Vagina (tissue), 2 donors: Measurements from ENCODE around the gene DPPA2. TPM values are rescaled to one million over a fixed set of nuclear protein-coding genes. Genes with fewer than 3 reads are reported as not detected.

Experiments used
- DNase-seq, 2 donors: peaks; one replicate each; pipeline ENCODE4 v3.0.0-alpha.2; 2017; ENCODE audit errors: extremely low spot score in 2 of 2
- H3K27ac ChIP-seq: fragments of 200-600 bp; sonication (generic); one replicate; pipeline ENCODE4 v1.5.1; 2019
- H3K27me3 ChIP-seq: fragments of 200-600 bp; sonication (generic); one replicate; pipeline ENCODE4 v1.5.1; 2019
- H3K36me3 ChIP-seq, 2 donors: fragments of 200-600 bp; sonication (generic); one replicate each; pipeline ENCODE4 v1.5.1; 2017 to 2019
- H3K4me1 ChIP-seq: fragments of 200-600 bp; sonication (generic); one replicate; pipeline ENCODE4 v1.5.1; 2019
- H3K4me3 ChIP-seq, 2 donors: fragments of 200-600 bp; sonication (generic); 1 replicate in 1 of 2; 2 replicates in 1 of 2; pipeline ENCODE4 v1.5.1; 2016 to 2019
- H3K9me3 ChIP-seq: fragments of 200-600 bp; sonication (generic); one replicate; pipeline ENCODE4 v1.5.1; 2019
- CTCF ChIP-seq, 3 experiments: fragments of 450-650 bp in 2 of 3; fragments of 200-600 bp in 1 of 3; sonication (generic) in 1 of 3; IDR thresholded peaks; one replicate each; pipeline ENCODE4 v1.5.1; 2017 to 2019; ENCODE audit warnings: antibody characterized with exemption in 3 of 3, mild to moderate bottlenecking in 2 of 3, moderate library complexity in 2 of 3
- POLR2A ChIP-seq, 2 donors: fragments of 450-650 bp; IDR thresholded peaks; one replicate each; pipeline ENCODE4 v1.6.1; 2017; ENCODE audit warnings: antibody characterized with exemption in 2 of 2, mild to moderate bottlenecking in 2 of 2, moderate library complexity in 2 of 2
- POLR2AphosphoS5 ChIP-seq, 2 donors: sonication (generic); formaldehyde crosslinking; IDR thresholded peaks; one replicate each; pipeline ENCODE4 v1.9.0; 2017; ENCODE audit warnings: antibody characterized with exemption in 2 of 2, mild to moderate bottlenecking in 2 of 2, low read depth in 1 of 2; ENCODE audit not compliant: insufficient read depth in 1 of 2
- intact Hi-C: fragments of 100-400 bp; cut with DNase I; formaldehyde crosslinking; loops from one replicate; pipeline ENCODE4 v1.15.1; 2023
- total RNA-seq: library from RNA; depleted of rRNA; stranded (reverse); fragments of >200 nt; gene quantifications from one replicate; pipeline ENCODE4 v1.2.3, GENCODE V29; 2016

The DPPA2 gene
- total RNA-seq, 1 donor from 2014 or later, result not detected

GRCh38 chr3:109328202-109328601, 11.9 kb upstream of the DPPA2 start:
- TF ChIP-seq POLR2AphosphoS5 (IDR thresholded peaks at IDR 0.05; ENCODE audit: insufficient read depth in 1 of 2, low read depth in 1 of 2) (no peak), CTCF (IDR thresholded peaks at IDR 0.05) (no peak), POLR2A (IDR thresholded peaks at IDR 0.05) (no peak)
- Histone ChIP-seq H3K4me3 (no peak overlapping the region), H3K27me3 (no peaks in the 10 kb centered on the region), H3K9me3 (no peaks in the 10 kb centered on the region), H3K27ac (no peak overlapping the region), H3K36me3 (no peaks in the 10 kb centered on the region), H3K4me1 (no peaks in the 10 kb centered on the region)
- no peak for DNase-seq
- intact Hi-C loops, result no loop called here

- TF ChIP-seq POLR2A (IDR thresholded peaks at IDR 0.05) (no peak), CTCF (IDR thresholded peaks at IDR 0.05) (no peak), POLR2AphosphoS5 (IDR thresholded peaks at IDR 0.05; ENCODE audit: insufficient read depth in 1 of 2, low read depth in 1 of 2) (no peak)
- intact Hi-C loops, result no loop called here
Measured at GRCh38 chr3:109325657-109326056, 9.3 kb upstream of the DPPA2 start.

GRCh38 chr3:109325109-109325508, 8.8 kb upstream of the DPPA2 start:
- Histone ChIP-seq H3K9me3 (no peaks in the 10 kb centered on the region), H3K27me3 (no peaks in the 10 kb centered on the region), H3K27ac (no peak overlapping the region), H3K4me1 (no peaks in the 10 kb centered on the region), H3K4me3 (no peak overlapping the region), H3K36me3 (no peaks in the 10 kb centered on the region)
- no peak for TF ChIP-seq POLR2A (IDR thresholded peaks at IDR 0.05)
- TF ChIP-seq CTCF (IDR thresholded peaks at IDR 0.05), result no peak
- no peak for TF ChIP-seq POLR2AphosphoS5 (IDR thresholded peaks at IDR 0.05; ENCODE audit: insufficient read depth in 1 of 2, low read depth in 1 of 2)
- DNase-seq, result no peak
- intact Hi-C loops, result no loop called here

More at GRCh38 chr3:109325657-109326056, 9.3 kb upstream of the DPPA2 start:
- Histone ChIP-seq H3K27me3 (no peaks in the 10 kb centered on the region), H3K36me3 (no peaks in the 10 kb centered on the region), H3K4me3 (no peak overlapping the region), H3K27ac (no peak overlapping the region), H3K4me1 (no peaks in the 10 kb centered on the region), H3K9me3 (no peaks in the 10 kb centered on the region)
- DNase-seq, result no peak

GRCh38 chr3:109313061-109313460, 3.3 kb downstream of the DPPA2 start:
- Histone ChIP-seq H3K36me3 (no peaks in the 10 kb centered on the region), H3K4me3 (no peak overlapping the region), H3K27ac (no peak overlapping the region), H3K27me3 (no peaks in the 10 kb centered on the region), H3K4me1 (no peaks in the 10 kb centered on the region), H3K9me3 (no peaks in the 10 kb centered on the region)
- DNase-seq, result no peak
- intact Hi-C loops, result no loop called here
- no peak for TF ChIP-seq CTCF (IDR thresholded peaks at IDR 0.05)
- TF ChIP-seq POLR2AphosphoS5 (IDR thresholded peaks at IDR 0.05; ENCODE audit: insufficient read depth in 1 of 2, low read depth in 1 of 2), result no peak
- TF ChIP-seq POLR2A (IDR thresholded peaks at IDR 0.05), result no peak

GRCh38 chr3:109297496-109297895, 18.8 kb downstream of the DPPA2 start:
- DNase-seq, result no peak
- no peaks in the 10 kb centered on the region for H3K27me3 ChIP-seq
- H3K4me1 ChIP-seq, result no peaks in the 10 kb centered on the region
- no peak overlapping the region for H3K4me3 ChIP-seq
- no peaks in the 10 kb centered on the region for H3K9me3 ChIP-seq
- intact Hi-C loops, result no loop called here
- TF ChIP-seq CTCF (IDR thresholded peaks at IDR 0.05), result no peak
- TF ChIP-seq POLR2A (IDR thresholded peaks at IDR 0.05), result no peak
- TF ChIP-seq POLR2AphosphoS5 (IDR thresholded peaks at IDR 0.05; ENCODE audit: insufficient read depth in 1 of 2, low read depth in 1 of 2), result no peak
- no peak overlapping the region for H3K27ac ChIP-seq
- no peaks in the 10 kb centered on the region for H3K36me3 ChIP-seq
